Muscle of arm (tissue), 14 donors: ENCODE results near the gene TLR6. TPM values are rescaled to one million over a fixed set of nuclear protein-coding genes. Genes with fewer than 3 reads are reported as not detected.

Experiments
- DNase-seq: peaks from one replicate; pipeline ENCODE4 v3.0.0-alpha.2; 2013
- long read RNA-seq, 11 donors: transcript quantifications; one replicate each; lab custom pipeline, GENCODE V29; 2026
- polyA plus RNA-seq, 12 donors: library from polyadenylated mRNA; unstranded; fragments of 120-200 nt; gene quantifications; one replicate each; pipeline ENCODE4 v1.2.1, GENCODE V29; 2013; ENCODE audit not compliant: insufficient read length in 12 of 12

The TLR6 gene, protein sequence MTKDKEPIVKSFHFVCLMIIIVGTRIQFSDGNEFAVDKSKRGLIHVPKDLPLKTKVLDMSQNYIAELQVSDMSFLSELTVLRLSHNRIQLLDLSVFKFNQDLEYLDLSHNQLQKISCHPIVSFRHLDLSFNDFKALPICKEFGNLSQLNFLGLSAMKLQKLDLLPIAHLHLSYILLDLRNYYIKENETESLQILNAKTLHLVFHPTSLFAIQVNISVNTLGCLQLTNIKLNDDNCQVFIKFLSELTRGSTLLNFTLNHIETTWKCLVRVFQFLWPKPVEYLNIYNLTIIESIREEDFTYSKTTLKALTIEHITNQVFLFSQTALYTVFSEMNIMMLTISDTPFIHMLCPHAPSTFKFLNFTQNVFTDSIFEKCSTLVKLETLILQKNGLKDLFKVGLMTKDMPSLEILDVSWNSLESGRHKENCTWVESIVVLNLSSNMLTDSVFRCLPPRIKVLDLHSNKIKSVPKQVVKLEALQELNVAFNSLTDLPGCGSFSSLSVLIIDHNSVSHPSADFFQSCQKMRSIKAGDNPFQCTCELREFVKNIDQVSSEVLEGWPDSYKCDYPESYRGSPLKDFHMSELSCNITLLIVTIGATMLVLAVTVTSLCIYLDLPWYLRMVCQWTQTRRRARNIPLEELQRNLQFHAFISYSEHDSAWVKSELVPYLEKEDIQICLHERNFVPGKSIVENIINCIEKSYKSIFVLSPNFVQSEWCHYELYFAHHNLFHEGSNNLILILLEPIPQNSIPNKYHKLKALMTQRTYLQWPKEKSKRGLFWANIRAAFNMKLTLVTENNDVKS
- 1 to 10 TPM in 7 of 12 donors, under 1 TPM in 3, not detected in 2; 0.82 to 2.6 (median 1.4) TPM for polyA plus RNA-seq
- long read RNA-seq, donor 1, partial matches to known transcripts: 0 of 1 reads
- long read RNA-seq, donor 1, other reads (novel, unspliced or antisense): 0 of 1 reads
- long read RNA-seq, donor 2, partial matches to known transcripts: 0 of 1 reads
- long read RNA-seq, donor 2, other reads (novel, unspliced or antisense): 0 of 1 reads
- long read RNA-seq, donor 3: 0 reads
- long read RNA-seq, donor 4: 0 reads
- long read RNA-seq, donor 5: 0 reads
- long read RNA-seq, donor 6, partial matches to known transcripts: 0 of 1 reads
- long read RNA-seq, donor 6, other reads (novel, unspliced or antisense): 0 of 1 reads
- long read RNA-seq, donor 7, partial matches to known transcripts: 0 of 1 reads
- long read RNA-seq, donor 7, other reads (novel, unspliced or antisense): 0 of 1 reads
- long read RNA-seq, donor 8, partial matches to known transcripts: 0 of 1 reads
- long read RNA-seq, donor 8, other reads (novel, unspliced or antisense): 0 of 1 reads
- long read RNA-seq, donor 9: 0 reads
- long read RNA-seq, donor 10: 0 reads
- long read RNA-seq, donor 11: 0 reads

GRCh38 chr4:38856524-38857337 is at the start of gene TLR6:
Gene TLR6, minus strand, starts transcription at chr4:38856817. Its CDS starts 27,344 bp downstream, at chr4:38829473.
- DNase-seq: no peak

DNA sequence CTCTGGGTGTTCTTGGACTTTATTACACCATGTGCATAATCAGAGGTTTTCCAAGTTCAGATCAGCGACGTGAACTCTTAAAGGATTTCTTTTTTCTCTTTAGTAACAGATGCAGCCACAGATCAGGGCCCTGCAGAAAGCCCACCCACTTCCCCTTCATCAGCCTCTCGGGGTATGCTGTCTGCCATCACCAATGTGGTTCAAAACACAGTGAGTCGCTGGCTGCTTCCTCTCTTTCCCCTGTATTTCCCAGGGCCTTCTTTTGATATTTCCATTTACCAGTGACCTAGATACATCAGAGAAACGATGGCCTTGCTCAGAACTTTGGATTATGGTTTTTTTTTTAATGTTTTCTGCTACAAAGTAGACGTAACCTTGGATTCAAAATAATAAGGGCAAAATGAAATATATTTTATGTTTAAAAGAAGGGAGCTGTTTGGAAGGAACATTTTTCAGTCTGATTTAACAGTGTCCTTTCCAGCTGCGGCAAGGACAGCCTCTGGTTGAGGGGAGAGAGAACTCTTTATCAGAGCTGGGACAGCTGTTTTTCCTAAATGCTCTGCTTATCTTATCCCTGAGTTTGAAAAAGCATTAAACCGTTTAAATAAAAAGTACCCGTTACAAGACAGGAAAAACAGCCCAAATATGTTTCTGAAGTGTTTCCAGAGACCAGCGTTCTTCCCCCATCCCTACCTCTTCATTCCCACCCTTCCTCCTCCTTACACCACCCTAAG is 49.2 kb upstream of the TLR6 start:
- no peak for DNase-seq

GRCh38 chr4:38904682-38905081 is 48.1 kb upstream of the TLR6 start:
- DNase-seq: no peak

DNA sequence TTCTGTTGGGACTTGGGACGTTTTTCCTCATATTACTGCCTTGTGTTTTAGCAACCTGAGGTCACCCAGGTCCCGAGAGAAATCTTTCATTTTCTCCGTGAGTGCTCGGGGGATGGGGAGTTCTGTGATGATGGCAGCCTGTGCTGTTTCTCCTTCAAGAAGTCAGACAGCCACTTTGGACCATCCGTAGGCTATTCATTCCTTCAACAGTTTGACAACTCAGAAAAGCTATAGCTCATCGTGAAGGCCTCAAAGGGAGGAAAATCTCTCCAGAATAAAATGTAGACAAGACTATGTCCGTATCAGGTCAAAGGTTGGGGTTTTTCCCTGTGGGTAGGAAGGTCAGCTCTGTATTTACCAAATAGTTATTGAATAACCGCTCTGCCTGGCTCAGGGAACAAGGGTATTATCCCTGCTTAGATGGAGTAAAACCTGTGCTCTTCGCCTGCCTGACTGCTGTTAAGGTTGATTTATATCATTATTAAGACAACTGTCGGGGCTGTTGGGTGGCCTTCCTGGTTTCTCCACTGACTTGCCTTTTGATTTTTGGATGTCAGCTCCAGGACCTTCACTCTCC is 47.6 kb upstream of the TLR6 start:
- no peak for DNase-seq

DNA sequence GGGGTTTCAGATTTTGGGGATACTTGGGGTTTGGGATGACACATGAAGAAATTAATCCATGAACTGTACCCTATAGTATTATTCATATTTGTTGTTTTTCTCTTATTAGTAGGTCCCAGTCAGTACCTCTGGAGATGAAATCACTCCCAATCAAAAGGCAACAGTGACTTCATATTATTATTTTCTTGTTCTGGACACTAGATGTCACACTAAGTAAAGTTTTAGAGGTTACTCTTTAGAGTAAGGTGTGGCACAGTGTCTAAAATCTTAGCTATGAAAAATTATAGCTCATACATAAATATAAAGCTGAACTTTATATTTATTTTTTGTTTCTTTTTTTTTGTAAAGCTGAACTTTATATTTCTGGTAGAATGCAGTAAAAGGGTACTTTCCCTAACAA is 46.1 kb upstream of the TLR6 start:
- peak; percentile 8 for DNase-seq

GRCh38 chr4:38902221-38902620 is 45.6 kb upstream of the TLR6 start:
- DNase-seq: no peak

GRCh38 chr4:38898245-38898644 is 41.6 kb upstream of the TLR6 start:
- DNase-seq: no peak

- no peak for DNase-seq
Observed at GRCh38 chr4:38896940-38897339, 40.3 kb upstream of the TLR6 start.

DNA sequence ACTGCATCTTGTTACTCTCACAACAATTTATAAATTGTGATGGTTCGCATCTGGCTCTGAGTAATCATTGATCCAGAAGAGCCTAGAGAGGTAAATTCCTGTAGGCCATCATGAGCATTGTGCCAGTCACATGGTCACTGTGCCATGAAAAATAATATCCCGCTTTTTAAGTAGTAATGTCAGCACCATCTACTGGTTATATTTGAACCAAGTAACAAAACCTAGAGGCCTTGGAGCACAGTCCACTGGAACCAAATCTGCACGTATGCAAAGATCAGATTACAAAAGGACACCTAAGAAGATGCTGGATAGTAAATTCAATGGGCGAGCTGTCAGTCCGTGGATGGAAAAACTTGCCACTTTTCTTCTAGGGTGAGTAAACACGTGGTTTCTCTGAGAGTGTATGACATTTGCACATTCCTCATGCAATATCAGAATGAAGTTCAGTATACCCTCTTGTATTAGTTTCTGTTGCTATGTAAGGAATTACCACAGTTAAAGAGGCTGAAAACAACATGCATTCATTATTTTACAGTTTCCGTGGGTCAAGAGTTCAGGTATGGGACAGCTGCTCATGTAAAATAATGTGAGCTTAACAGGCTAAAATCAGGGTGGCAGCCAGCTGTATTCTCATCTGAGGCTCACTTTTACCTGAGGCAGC is 37.8 kb upstream of the TLR6 start:
- DNase-seq: no peak

GRCh38 chr4:38891051-38891983 is 34.7 kb upstream of the TLR6 start:
- DNase-seq: no peak

DNA sequence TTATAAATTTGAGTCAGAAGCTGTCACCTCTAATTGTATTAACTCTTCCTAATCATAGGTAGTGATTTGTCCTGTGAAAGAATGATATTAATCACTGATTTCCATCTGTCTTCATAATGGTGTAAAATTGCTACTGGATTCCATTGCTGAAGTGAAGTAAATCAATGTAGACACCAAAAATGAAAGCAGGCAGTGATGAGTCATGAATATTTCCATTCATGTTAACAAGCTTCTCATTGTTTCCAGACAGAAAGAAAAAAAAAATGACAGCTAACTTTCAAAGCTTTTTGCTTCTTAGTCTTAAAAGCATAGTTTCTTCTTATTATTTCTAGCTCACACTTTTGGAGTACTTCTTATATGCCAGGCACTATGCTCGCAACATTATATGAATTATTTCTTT is 32.5 kb upstream of the TLR6 start:
- DNase-seq: no peak

DNA sequence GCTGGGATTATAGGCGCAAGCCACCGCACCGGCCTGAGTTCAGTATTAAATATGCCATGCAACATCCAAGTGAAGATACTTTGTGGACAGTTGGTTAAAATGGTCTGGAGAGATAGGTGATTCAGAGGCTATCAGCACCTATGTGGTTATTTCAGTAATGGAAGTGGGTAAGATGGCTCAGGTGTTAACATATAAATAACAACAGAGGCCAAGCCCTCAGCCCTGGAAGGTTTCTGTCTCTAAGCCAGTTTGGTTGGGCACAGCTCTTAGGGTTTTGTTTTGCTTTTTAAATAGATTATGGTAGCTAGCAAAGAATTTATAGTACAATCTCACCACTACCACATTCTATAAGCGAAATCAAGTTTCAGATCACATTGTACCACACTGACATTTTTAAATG is 27.6 kb upstream of the TLR6 start:
- DNase-seq: no peak

DNA sequence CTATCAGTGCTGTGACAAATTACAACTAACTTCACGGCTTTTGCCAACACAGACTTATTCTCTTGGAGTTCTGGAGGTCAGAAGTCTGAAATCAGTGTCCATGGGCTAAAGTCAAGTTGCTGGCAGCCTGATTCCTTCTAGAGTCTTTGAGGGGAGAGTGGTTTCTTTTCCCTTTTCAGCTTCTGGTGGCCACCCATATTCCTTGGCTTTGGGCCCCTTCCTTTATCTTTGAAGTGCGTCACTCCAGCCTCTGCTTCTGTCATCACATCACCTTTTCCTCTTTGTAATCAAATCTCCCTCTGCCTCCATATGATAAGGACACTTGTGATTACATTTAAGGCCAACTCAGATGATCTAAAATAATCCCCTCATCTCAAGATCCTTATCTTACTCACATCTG is 20.0 kb upstream of the TLR6 start:
- no peak for DNase-seq

DNA sequence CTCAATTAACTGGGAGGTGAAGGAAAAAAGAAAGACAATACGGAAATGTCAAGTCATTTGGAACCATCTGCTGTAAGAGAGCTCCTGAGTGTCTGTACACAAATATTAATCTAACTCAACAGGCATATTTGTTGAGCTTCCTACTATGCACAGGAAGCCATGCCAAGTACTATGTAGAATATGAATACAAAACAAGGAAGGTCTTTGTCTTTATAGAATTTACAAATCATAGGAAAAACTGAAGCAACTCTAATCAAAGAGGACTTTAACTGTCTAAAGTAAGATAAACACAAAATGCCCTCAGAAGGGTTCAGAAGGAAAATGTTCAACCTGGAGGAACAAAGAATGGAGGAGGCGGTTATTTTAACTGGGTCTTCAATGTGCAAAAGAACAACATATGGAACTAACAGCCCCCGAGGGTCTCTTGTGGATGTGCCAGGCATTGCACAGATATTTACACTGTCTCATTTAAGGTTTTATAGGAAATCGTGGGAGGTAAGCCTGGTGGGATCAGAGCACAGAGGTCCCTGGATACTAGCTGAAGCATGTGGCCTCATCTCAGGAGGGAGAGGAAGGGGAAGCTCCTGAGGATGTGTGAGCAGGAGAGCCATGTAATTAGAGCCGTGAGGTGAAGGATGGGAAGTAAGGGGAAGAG is 16.8 kb upstream of the TLR6 start:
- DNase-seq: no peak

- no peak for DNase-seq
Observed at GRCh38 chr4:38872620-38873019, 16.0 kb upstream of the TLR6 start.

DNA sequence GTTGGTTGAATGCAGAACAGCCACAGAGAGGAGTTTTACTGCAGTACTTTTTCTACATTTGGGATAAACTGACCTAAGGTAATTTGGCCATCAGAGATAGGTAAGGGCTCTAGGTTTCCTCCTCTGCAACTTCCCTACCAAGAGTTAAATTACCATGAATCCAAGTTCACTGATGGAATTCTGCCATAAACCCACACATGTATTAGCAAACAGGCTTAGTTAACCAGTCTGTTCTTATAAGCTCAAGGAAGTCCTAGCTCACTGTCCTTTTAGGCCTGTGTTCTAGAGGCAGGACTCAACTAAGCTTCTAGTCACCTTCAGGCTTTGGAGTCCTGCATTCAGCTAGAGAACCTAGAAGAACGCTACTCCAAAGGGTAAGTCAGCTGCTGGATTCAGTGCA is 15.0 kb upstream of the TLR6 start:
- no peak for DNase-seq

GRCh38 chr4:38870098-38870808 is 13.6 kb upstream of the TLR6 start:
- no peak for DNase-seq
